Right atrium auricular region (tissue), 2 donors: ENCODE data around the gene SEC31A. TPM values are rescaled to one million over a fixed set of nuclear protein-coding genes. Genes with fewer than 3 reads are reported as not detected.

ENCODE experiments used
- DNase-seq: peaks from one replicate; pipeline ENCODE4 v3.0.0-alpha.2; 2019; ENCODE audit warnings: low spot score
- H3K27ac ChIP-seq, 2 donors: fragments of 200-600 bp; sonication (generic); 1 replicate in 1 of 2; 2 replicates in 1 of 2; pipeline ENCODE4 v1.5.1; 2016 to 2019
- H3K27me3 ChIP-seq, 2 donors: fragments of 200-600 bp; sonication (generic); one replicate each; pipeline versions ENCODE4 v1.5.1 to v1.6.0; 2017 to 2019
- H3K36me3 ChIP-seq: fragments of 200-600 bp; sonication (generic); one replicate; pipeline ENCODE4 v1.5.1; 2016
- H3K4me1 ChIP-seq, 2 donors: fragments of 200-600 bp; sonication (generic); one replicate each; pipeline versions ENCODE4 v1.5.1 to v1.6.0; 2017 to 2019
- H3K4me3 ChIP-seq, 2 donors: fragments of 200-600 bp; sonication (generic); 1 replicate in 1 of 2; 2 replicates in 1 of 2; pipeline ENCODE4 v1.5.1; 2017 to 2019; ENCODE audit warnings: mild to moderate bottlenecking in 1 of 2, moderate library complexity in 1 of 2
- H3K9me3 ChIP-seq, 2 donors: fragments of 200-600 bp; sonication (generic); one replicate each; pipeline ENCODE4 v1.5.1; 2019
- CTCF ChIP-seq, 2 donors: fragments of 200-600 bp; sonication (generic); IDR thresholded peaks; one replicate each; pipeline ENCODE4 v1.5.1; 2019; ENCODE audit warnings: antibody characterized with exemption in 2 of 2
- total RNA-seq, 2 donors: library from RNA; depleted of rRNA; stranded (reverse); fragments of >200 nt; gene quantifications; one replicate each; pipeline ENCODE4 v1.1.0, GENCODE V29; 2016

Gene SEC31A
- total RNA-seq, 2 donors from 2014 or later: 107 to 116 TPM

GRCh38 chr4:82799006-82799881 lies 91.7 kb downstream of the SEC31A start:
- Histone ChIP-seq H3K36me3 (no peaks in the 10 kb centered on the region), H3K4me3 (peak overlapping the region; percentile 59 to 76), H3K27me3 (no peaks in the 10 kb centered on the region), H3K4me1 (peaks cover 0 to 18% of the 10 kb centered on the region in 2 donors), H3K9me3 (no peaks in the 10 kb centered on the region), H3K27ac (peak overlapping the region; percentile 29 to 64)
- DNase-seq: peak; percentile 53
- no peak for TF ChIP-seq CTCF (IDR thresholded peaks at IDR 0.05)

- Histone ChIP-seq H3K4me3 (peak within 1 kb of the TSS; percentile 59 to 76), H3K4me1 (peaks cover 0 to 18% of the 10 kb centered on the region in 2 donors), H3K9me3 (no peaks in the 10 kb centered on the region), H3K27me3 (no peaks in the 10 kb centered on the region), H3K27ac (peak within 1 kb of the TSS; percentile 29 to 64), H3K36me3 (no peaks in the 10 kb centered on the region)
- DNase-seq: peak; percentile 70
- no peak for TF ChIP-seq CTCF (IDR thresholded peaks at IDR 0.05)
Measured at GRCh38 chr4:82798168-82799005, 92.6 kb downstream of the SEC31A start, which contains the start of gene SCD5. TSS of gene SCD5 (minus strand) at chr4:82798796. CDS start at chr4:82798537, 259 bp downstream.

GRCh38 chr4:82797405-82798111 lies 93.4 kb downstream of the SEC31A start:
- TF ChIP-seq CTCF (IDR thresholded peaks at IDR 0.05): no peak
- H3K27ac ChIP-seq: no peak overlapping the region
- H3K4me1 ChIP-seq: peaks cover 0 to 18% of the 10 kb centered on the region in 2 donors
- DNase-seq: peak; percentile 59
- no peaks in the 10 kb centered on the region for H3K9me3 ChIP-seq
- no peaks in the 10 kb centered on the region for H3K36me3 ChIP-seq
- peak overlapping the region; percentile 59 to 76 for H3K4me3 ChIP-seq
- H3K27me3 ChIP-seq: no peaks in the 10 kb centered on the region

GRCh38 chr4:82797040-82797404 lies 93.9 kb downstream of the SEC31A start:
- H3K36me3 ChIP-seq: no peaks in the 10 kb centered on the region
- peak overlapping the region; percentile 59 to 76 for H3K4me3 ChIP-seq
- H3K27me3 ChIP-seq: no peaks in the 10 kb centered on the region
- no peak for TF ChIP-seq CTCF (IDR thresholded peaks at IDR 0.05)
- H3K4me1 ChIP-seq: peaks cover 0 to 18% of the 10 kb centered on the region in 2 donors
- DNase-seq: peak; percentile 53
- no peak overlapping the region for H3K27ac ChIP-seq
- no peaks in the 10 kb centered on the region for H3K9me3 ChIP-seq

- no peak for TF ChIP-seq CTCF (IDR thresholded peaks at IDR 0.05)
- no peak for DNase-seq
- H3K4me1 ChIP-seq: peaks cover 0 to 9% of the 10 kb centered on the region in 2 donors
Measured at GRCh38 chr4:82792912-82793649, 97.9 kb downstream of the SEC31A start.

More at GRCh38 chr4:82792912-82793649, 97.9 kb downstream of the SEC31A start:
- no peak overlapping the region for H3K27ac ChIP-seq
- H3K27me3 ChIP-seq: no peaks in the 10 kb centered on the region
- no peak overlapping the region for H3K4me3 ChIP-seq
- no peaks in the 10 kb centered on the region for H3K9me3 ChIP-seq
- no peaks in the 10 kb centered on the region for H3K36me3 ChIP-seq
